Measurements from ENCODE around the gene PYGM. TPM values are rescaled to one million over a fixed set of nuclear protein-coding genes. Genes with fewer than 3 reads are reported as not detected.

Gene PYGM
- total RNA-seq, 2 experiments from 2014 or later = 3.8 to 7.2 TPM

DNA sequence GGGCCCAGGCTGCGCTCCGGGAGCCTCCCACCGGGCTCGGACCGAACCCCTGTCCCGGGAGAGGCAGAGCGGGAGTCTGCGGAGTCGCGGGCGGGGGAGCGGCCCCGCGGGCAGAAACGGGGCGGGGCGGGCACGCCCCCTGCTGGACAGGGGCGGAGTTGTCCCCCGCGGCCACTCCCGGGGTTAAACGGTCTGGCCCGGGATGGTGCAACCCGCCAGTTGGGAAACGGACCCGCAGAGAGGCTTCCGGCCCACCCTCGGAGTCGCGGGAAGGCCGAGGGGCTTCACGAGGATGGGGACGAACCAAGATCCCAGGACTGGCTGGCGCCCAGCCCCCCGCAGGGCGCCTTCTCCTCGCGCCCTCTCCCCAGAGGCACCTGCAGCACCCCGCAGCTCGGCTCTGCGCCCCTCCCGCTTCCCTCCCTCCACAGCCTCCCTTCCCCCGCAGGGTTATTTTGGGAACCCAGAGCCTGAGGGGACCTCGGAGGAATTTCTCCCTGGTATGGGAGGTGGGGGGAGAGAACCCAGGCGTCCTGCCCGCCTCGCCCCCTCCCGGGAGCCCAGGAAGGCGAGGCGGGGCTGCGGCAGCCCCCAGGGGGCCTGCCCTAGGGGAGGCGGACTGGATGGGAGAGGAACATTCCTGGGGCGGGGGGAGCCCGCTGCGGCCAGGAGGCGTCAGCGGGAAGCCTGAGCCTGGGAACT lies 16.7 kb downstream of the PYGM start:
- Mint-ChIP-seq H3K4me1 (peaks cover 27% of the 10 kb centered on the region), H3K9me3 (no peaks in the 10 kb centered on the region), H3K27ac (no peak overlapping the region), H3K36me3 (peaks cover 10% of the 10 kb centered on the region), H3K27me3 (no peaks in the 10 kb centered on the region), H3K4me3 (peak overlapping the region; percentile 79)
- peak; percentile 7 for ATAC-seq (ENCODE audit: low read depth)
- peak; percentile 91 for DNase-seq
- POLR2A ChIA-PET = interaction anchor here (1.3 to 7.5 kb wide), 9 partner anchors 21 to 101 kb away, joined by 3 to 278 read pairs (median 12); partner anchors contain the start of genes CDC42BPG, MAP4K2, PYGM and SF1

DNA sequence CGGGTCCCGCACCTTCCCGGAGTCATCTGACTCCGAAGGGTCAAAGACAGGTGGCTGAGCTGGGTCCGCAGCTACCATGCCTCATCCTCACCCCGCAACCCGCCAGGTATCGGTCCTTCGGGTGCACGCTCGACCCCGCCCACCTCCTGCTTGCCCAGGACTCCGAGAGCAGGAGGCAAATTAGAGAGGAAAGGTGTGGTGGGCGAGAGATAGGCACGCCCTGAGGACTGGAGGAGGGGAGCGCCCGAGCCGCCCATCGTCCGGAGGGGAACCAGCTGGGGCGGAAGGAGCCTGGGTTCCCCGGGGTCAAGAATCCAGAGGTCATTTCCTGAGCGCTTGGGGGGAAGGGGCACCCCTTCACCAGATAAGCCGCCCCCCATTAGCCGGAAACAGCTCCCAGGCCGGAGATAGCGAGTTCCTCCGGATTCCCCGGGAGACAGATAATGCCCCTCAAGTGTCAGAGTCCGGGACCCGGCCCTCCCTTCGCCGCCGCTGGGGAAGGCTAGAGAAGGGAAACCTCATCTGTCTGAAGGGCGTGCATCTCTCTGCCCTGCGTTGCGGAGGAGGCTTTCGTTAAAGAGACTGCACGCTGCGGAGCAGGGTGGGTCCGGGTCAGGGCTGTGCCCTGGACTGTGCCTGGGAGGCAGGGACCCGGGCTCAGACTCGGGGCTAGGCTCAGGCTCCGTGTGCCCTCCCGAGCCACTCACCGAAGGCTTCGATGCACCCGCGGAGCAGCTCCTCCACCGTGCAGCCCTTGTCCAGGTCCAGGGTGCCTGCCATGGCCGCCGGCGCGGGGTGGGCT lies 17.5 kb downstream of the PYGM start:
- DNase-seq = no peak
- H3K9me3 Mint-ChIP-seq = no peaks in the 10 kb centered on the region
- H3K36me3 Mint-ChIP-seq = peaks cover 9% of the 10 kb centered on the region
- POLR2A ChIA-PET = interaction anchor here (1.3 to 7.5 kb wide), 4 partner anchors 22 to 69 kb away, joined by 3 to 278 read pairs (median 9); partner anchors contain the start of gene PYGM
- peaks cover 25% of the 10 kb centered on the region for H3K4me1 Mint-ChIP-seq
- no peak overlapping the region for H3K27ac Mint-ChIP-seq
- H3K27me3 Mint-ChIP-seq = no peaks in the 10 kb centered on the region
- H3K4me3 Mint-ChIP-seq = peak overlapping the region; percentile 77
- ATAC-seq (ENCODE audit: low read depth) = peak; percentile 2

DNA sequence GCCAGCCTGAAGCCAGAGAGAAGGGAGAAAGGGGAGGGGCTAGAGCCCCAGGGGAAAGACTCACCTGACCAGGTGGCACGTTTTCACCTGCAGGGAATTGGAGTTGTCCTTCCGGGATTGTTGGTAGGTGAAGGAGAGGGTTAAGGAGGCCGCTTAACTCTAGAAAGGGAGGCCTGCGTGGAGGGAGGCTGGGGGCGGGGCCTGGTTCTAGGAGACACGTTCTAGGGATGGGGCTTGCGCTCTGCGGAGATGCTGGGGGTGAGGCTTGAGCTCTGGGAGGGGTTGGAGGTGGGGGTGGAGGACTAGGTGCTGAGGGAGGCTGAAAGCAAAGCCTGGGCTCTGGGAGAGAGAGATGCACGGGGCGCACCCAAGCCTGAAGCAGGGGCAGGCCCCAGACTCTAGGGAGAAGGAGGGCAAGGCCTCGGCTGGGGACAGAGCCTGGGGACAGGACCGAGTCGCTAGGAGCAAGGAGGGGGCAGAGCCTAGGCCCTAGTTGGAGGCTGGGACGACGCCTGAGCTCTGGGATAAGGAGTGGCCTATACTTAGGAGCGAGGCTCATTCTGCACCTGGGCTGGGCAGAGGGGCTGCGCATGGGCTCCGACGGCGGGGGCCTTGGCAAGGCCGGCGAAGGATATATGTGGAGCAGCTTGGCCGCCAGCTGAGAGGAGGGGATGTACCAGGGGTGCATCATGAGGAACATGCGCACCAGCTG lies 18.2 kb downstream of the PYGM start:
- ATAC-seq (ENCODE audit: low read depth) (no peak), DNase-seq (no peak)
- Mint-ChIP-seq H3K27me3 (no peaks in the 10 kb centered on the region), H3K36me3 (peaks cover 9% of the 10 kb centered on the region), H3K27ac (no peak overlapping the region), H3K9me3 (no peaks in the 10 kb centered on the region), H3K4me3 (peak overlapping the region; percentile 77), H3K4me1 (peaks cover 22% of the 10 kb centered on the region)
- POLR2A ChIA-PET = interaction anchor here (1.3 to 7.5 kb wide), 4 partner anchors 23 to 69 kb away, joined by 3 to 278 read pairs (median 9); partner anchors contain the start of gene PYGM

DNA sequence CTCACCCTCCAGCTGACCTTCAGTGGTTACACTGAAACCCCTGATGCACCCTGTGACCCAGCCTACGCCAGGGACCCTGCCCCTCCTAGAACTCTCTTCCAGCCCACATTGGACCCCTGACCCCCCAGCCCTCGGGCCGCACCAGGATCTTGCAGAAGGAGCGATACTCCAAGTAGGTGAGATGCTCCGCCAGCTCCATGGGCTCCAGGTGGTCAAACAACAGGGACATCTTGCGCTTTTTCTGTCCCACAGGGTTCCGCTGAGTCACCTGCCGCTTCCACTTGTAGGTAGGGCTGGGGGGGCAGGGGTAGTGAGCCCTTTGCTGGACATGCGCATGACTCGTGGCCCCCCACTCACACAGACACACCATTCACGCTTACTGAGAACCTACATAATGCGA lies 19.9 kb downstream of the PYGM start:
- no peaks in the 10 kb centered on the region for H3K9me3 Mint-ChIP-seq
- DNase-seq = no peak
- H3K36me3 Mint-ChIP-seq = peaks cover 15% of the 10 kb centered on the region
- peaks cover 14% of the 10 kb centered on the region for H3K4me1 Mint-ChIP-seq
- no peak overlapping the region for H3K27ac Mint-ChIP-seq
- H3K27me3 Mint-ChIP-seq = no peaks in the 10 kb centered on the region
- POLR2A ChIA-PET = interaction anchor here (0.6 kb wide), 1 partner anchor 482 kb away, joined by 3 read pairs; no protein-coding TSS in a partner anchor
- no peak for ATAC-seq (ENCODE audit: low read depth)
- H3K4me3 Mint-ChIP-seq = no peak overlapping the region

DNA sequence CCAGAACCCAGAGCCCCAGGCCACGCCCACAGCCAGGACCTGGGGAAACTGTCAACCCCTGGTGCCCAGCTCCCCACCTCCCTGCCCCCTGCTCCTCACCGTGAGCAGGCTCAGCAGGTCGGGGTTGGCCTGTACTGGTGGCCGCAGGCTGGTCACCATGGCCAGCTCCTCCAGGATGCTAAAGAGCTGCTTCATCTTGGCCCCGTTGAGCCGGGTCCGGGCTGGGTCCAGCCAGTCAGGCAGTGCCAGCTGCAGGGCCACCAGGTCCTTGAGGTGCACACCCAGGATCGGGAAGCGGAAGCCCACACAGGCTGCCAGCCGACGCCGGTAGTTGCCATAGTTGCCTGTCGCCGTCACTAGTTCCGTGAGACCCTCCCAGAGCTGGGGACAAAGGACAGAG lies 23.1 kb downstream of the PYGM start:
- no peak overlapping the region for H3K4me3 Mint-ChIP-seq
- peaks cover 10% of the 10 kb centered on the region for H3K4me1 Mint-ChIP-seq
- H3K9me3 Mint-ChIP-seq = no peaks in the 10 kb centered on the region
- ATAC-seq (ENCODE audit: low read depth) (no peak), DNase-seq (no peak)
- no peaks in the 10 kb centered on the region for H3K27me3 Mint-ChIP-seq
- H3K27ac Mint-ChIP-seq = no peak overlapping the region
- H3K36me3 Mint-ChIP-seq = peaks cover 22% of the 10 kb centered on the region
- POLR2A ChIA-PET = interaction anchor here (1.3 kb wide), 1 partner anchor 43 kb away, joined by 6 read pairs; no protein-coding TSS in a partner anchor

DNA sequence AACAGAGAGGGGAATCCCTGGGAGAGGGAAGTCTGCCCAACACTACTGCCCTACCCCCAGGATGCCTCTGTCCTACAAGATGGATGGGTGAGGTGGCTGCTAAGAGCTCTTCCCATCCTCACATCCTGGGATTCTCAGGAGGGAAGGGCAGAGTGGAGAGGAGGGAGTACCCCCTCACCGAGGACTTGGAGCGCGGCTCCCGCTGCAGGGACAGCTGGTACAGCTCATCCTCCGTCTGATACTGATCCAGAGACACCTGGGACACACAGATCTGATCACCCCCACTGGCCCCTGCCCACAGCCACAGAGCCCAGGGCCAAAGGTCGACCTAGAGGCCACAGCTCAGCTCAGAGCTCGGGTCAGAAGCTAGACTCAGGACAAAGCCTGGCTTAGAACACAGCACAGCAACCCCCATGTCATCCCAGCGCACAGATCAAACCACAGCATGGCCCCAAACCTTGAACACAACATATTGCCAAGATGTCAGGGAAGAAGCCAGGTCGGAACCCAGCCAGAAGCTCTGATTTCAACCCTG lies 24.0 kb downstream of the PYGM start:
- no peak overlapping the region for H3K27ac Mint-ChIP-seq

DNA sequence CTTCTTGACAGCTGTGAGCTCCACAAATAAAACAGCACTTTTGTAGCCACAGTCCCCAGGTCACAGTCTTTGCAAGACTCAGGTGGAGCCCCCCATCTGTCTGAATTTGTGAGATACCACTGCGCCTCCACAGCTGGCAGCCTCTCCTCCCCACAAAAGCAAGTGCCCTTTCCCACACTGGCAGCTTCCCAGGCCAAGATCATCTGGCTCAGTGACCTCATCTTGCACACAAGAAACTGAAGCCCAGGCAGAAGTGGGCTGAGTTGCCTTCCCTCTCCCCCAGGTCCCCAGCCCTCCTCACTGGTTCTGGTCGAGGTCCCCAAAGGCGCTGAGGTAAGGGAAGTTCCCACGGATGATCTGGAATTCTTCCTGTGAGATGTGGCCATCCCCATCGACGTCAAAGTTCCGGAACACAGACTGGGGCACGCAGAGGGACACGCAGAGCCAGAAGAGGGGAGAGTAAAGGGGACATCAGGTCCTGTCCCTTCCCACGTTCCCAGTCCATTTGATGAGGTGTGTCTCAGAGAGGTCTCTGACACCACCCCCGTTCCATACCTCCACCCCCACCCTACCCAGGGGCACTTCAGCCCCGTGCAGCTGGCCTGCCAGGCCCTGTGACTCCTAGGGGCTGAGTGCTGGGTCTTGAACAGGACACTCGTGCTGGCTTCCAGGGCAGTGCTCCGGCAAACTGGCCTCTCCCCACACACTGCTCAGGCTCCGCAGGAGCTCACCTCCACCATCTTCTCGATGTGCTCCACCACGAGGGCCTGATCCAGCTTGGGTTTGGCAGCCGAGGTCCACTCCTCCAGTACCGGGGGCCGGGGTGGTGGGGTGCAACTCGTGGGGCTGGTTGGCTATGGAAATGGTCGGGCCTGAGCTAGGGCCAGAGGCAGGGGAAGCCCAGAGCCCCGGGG lies 24.7 kb downstream of the PYGM start:
- Mint-ChIP-seq H3K27ac (no peak overlapping the region), H3K9me3 (no peaks in the 10 kb centered on the region), H3K27me3 (no peaks in the 10 kb centered on the region), H3K4me1 (peaks cover 5% of the 10 kb centered on the region), H3K36me3 (peaks cover 22% of the 10 kb centered on the region), H3K4me3 (no peak overlapping the region)
- POLR2A ChIA-PET = interaction anchor here (0.8 to 1.3 kb wide), 2 partner anchors 29 to 44 kb away, joined by 4 to 6 read pairs; no protein-coding TSS in a partner anchor
- no peak for ATAC-seq (ENCODE audit: low read depth)
- no peak for DNase-seq

More for the DNA sequence above, 24.0 kb downstream of the PYGM start:
- Mint-ChIP-seq H3K27me3 (no peaks in the 10 kb centered on the region), H3K36me3 (peaks cover 25% of the 10 kb centered on the region), H3K4me1 (peaks cover 8% of the 10 kb centered on the region), H3K9me3 (no peaks in the 10 kb centered on the region), H3K4me3 (no peak overlapping the region)
- POLR2A ChIA-PET = interaction anchor here (0.6 to 1.3 kb wide), 3 partner anchors 8 to 43 kb away, joined by 4 to 11 read pairs (median 6); no protein-coding TSS in a partner anchor
- ATAC-seq (ENCODE audit: low read depth) (no peak), DNase-seq (no peak)

DNA sequence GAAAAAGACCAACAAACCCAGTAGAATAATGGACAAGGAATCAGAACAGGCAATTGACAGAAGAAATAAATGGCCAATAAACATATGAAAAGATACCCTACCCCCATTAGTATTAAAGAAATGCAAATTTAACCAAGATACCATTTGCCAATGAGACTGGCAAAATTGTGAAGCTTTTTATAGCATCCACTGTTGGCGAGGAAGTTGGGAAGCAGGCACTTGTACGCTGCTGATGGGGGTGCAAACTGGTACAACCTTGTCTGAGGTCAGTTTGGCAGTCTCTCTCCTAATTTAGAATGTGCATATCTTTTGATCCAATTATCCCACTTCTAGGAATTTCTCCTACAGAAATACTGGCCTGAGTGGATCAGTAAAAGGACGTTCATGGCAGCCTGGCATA lies 28.2 kb downstream of the PYGM start:
- Mint-ChIP-seq H3K36me3 (peaks cover 26% of the 10 kb centered on the region), H3K4me1 (peaks cover 2% of the 10 kb centered on the region), H3K9me3 (no peaks in the 10 kb centered on the region), H3K27me3 (no peaks in the 10 kb centered on the region), H3K27ac (no peak overlapping the region), H3K4me3 (no peak overlapping the region)
- DNase-seq (no peak), ATAC-seq (ENCODE audit: low read depth) (no peak)
- POLR2A ChIA-PET = no interaction called here

DNA sequence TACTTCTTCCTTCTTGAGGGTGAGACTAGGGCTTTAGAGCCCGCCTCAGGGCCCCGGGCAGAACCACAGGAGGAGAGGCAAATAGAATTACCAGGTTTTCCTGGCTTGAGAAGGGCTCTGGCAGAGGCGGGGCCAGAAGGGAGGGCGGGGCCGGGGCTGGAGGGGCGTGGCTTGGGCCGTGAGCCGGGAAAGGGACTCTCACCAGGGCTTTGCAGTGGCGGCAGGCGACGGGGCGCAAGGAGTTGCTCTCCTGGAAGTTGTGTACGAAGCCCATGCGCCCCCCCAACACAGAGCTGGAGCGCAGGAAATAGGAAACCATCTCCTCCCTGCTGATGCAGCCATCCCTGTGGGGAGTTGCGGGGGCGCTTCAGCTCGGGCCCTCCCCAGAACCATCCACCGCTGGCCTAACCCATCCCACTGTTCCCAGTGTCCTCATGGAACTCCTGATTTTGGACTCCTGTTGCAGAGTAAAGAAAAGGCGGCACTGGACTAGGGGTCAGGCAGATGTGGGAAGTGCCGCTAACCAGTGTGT lies 29.9 kb downstream of the PYGM start:
- POLR2A ChIA-PET = no interaction called here
- Mint-ChIP-seq H3K27me3 (no peaks in the 10 kb centered on the region), H3K4me1 (peaks cover 7% of the 10 kb centered on the region), H3K9me3 (no peaks in the 10 kb centered on the region), H3K27ac (no peak overlapping the region), H3K4me3 (no peak overlapping the region), H3K36me3 (peaks cover 21% of the 10 kb centered on the region)
- no peak for ATAC-seq (ENCODE audit: low read depth)
- peak; percentile 30 for DNase-seq

DNA sequence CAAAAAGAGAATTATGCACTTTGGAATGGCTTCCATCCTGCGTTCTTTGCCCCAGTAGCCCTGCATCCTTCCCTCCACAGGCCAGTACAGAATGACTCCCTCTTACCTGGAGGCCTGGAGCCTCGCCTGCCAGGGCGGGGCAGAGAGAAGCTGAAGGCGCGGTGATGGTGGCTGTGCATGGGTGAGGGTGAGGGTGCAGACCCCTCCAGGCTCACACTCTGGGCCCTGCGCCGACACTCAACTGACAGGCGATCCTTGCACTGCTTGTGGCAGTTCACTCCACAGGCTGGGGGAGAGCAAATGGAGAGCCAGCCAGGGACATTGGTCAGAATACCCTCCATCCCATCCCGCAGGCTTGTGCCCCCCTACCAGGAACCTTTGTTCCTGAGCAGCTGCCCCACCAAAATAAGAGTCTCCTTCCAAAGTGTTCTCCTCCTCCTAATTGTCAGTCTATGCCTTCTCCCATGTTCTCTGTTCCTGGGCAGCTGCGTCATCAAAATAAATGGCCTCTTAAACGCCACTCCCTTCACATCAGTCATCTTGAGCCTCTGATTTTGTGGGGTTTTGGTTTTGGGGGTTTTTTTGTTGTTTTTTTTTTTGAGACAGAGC lies 30.9 kb downstream of the PYGM start:
- Mint-ChIP-seq H3K4me1 (peaks cover 13% of the 10 kb centered on the region), H3K36me3 (peaks cover 21% of the 10 kb centered on the region), H3K4me3 (no peak overlapping the region), H3K27me3 (no peaks in the 10 kb centered on the region), H3K9me3 (no peaks in the 10 kb centered on the region), H3K27ac (no peak overlapping the region)
- DNase-seq (no peak), ATAC-seq (ENCODE audit: low read depth) (no peak)
- POLR2A ChIA-PET = no interaction called here

DNA sequence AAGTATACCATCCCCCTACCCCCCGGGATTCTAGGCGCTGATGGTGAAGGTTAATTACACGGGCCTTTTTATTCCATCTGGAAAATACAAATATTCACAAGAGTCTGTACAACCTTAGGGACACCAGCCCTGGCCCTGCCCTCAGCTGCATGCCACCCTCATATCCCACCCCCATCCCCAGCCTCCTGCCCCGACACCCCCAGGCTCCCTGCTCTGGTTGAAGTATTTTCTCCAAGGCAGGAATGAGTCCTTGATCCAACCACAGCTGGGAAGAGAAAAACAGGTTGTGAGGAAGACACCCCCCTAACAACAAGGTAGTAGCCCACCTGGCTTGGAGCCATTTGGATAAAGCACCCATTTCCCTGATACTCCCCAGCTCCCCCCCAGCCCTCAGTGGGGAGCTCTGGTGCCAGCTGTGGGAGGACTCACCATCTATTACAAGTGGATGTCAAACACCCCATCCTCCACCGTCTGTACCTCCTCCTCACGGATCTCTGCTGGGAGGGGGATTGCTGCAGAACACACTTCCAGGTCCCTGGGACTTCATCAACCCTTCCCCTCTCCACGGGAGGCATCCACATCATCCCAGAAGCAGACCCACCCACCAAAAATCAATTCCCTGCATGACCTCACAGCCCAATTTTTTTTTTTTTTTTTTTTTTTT lies 32.8 kb downstream of the PYGM start:
- H3K27ac Mint-ChIP-seq = no peak overlapping the region
- DNase-seq (no peak), ATAC-seq (ENCODE audit: low read depth) (no peak)
- H3K9me3 Mint-ChIP-seq = no peaks in the 10 kb centered on the region
- H3K4me3 Mint-ChIP-seq = no peak overlapping the region
- peaks cover 13% of the 10 kb centered on the region for H3K4me1 Mint-ChIP-seq
- peaks cover 5% of the 10 kb centered on the region for H3K27me3 Mint-ChIP-seq
- peaks cover 15% of the 10 kb centered on the region for H3K36me3 Mint-ChIP-seq
- POLR2A ChIA-PET = interaction anchor here (0.7 kb wide), 1 partner anchor 9 kb away, joined by 11 read pairs; no protein-coding TSS in a partner anchor
